H1 (cell line): Measurements from ENCODE around the gene OTOP3. TPM values are rescaled to one million over a fixed set of nuclear protein-coding genes. Genes with fewer than 3 reads are reported as not detected.

ENCODE experiments used
- CTCF ChIA-PET: fragments of 300-600 bp; sonication (Branson Sonifier 250); formaldehyde crosslinking; loops from one replicate; lab custom pipeline; 2021; ENCODE audit not compliant: partially characterized antibody; lab: Charles Lee
- POLR2A ChIA-PET: fragments of 300-600 bp; sonication (Branson Sonifier 250); formaldehyde crosslinking; loops from one replicate; lab custom pipeline; 2021; ENCODE audit warnings: inconsistent platforms; ENCODE audit not compliant: partially characterized antibody; lab: Charles Lee
- DNase-seq, 2 experiments: peaks; one replicate each; pipeline versions ENCODE4 v3.0.0 to v3.0.0-alpha.2; 2010 to 2022; ENCODE audit warnings: low spot score in 2 of 2, low read depth in 1 of 2, mixed read lengths in 1 of 2
- FAIRE-seq: peaks from 2 replicates; lab custom pipeline; 2011; peaks lifted over from hg19 to GRCh38; lab: Jason Lieb, UNC
- H2AFZ ChIP-seq: 2 replicates; pipeline ENCODE4 v1.8.1; 2012; ENCODE audit warnings: low read length, inconsistent platforms
- H2AK5ac ChIP-seq: 2 replicates; pipeline ENCODE4 v1.6.1; 2013; ENCODE audit warnings: low read depth, low read length
- H2BK120ac ChIP-seq: replicated peaks from 2 replicates; pipeline ENCODE3; 2013; ENCODE audit warnings: low read depth, low read length, inconsistent platforms
- H2BK12ac ChIP-seq: 2 replicates; pipeline ENCODE4 v1.6.1; 2013; ENCODE audit warnings: low read depth, low read length
- H2BK15ac ChIP-seq: 2 replicates; pipeline ENCODE4 v1.6.1; 2013; ENCODE audit warnings: low read length
- H2BK20ac ChIP-seq: 2 replicates; pipeline ENCODE4 v1.6.1; 2013; ENCODE audit warnings: low read length
- H2BK5ac ChIP-seq: 2 replicates; pipeline ENCODE4 v1.6.1; 2013; ENCODE audit warnings: low read depth, low read length
- H3K14ac ChIP-seq: 2 replicates; pipeline ENCODE4 v1.6.1; 2013; ENCODE audit warnings: inconsistent platforms; ENCODE audit not compliant: insufficient read length
- H3K18ac ChIP-seq: 2 replicates; pipeline ENCODE4 v1.6.1; 2013; ENCODE audit warnings: low read length; ENCODE audit errors: extremely low read depth
- H3K23ac ChIP-seq: 2 replicates; pipeline ENCODE4 v1.6.1; 2013; ENCODE audit warnings: inconsistent platforms; ENCODE audit not compliant: insufficient read length
- H3K23me2 ChIP-seq: 2 replicates; pipeline ENCODE4 v1.6.1; 2013; ENCODE audit warnings: low read depth, low read length
- H3K27ac ChIP-seq: 2 replicates; pipeline ENCODE4 v1.6.1; 2011; ENCODE audit warnings: low read depth, low read length, inconsistent platforms
- H3K27me3 ChIP-seq, 4 experiments: replicated peaks in 1 of 4; 1 replicate in 1 of 4; 2 replicates in 3 of 4; pipeline versions ENCODE4 v1.6.1 to v1.8.1; 2011 to 2013; ENCODE audit warnings: low read length in 3 of 4, mild to moderate bottlenecking in 3 of 4, inconsistent platforms in 2 of 4, mixed read lengths in 2 of 4, moderate library complexity in 1 of 4; ENCODE audit not compliant: control insufficient read depth in 3 of 4, insufficient read depth in 3 of 4; ENCODE audit errors: extremely low read depth in 1 of 4
- H3K36me3 ChIP-seq, 4 experiments: 2 replicates each; pipeline versions ENCODE4 v1.6.1 to v1.8.1; 2011 to 2013; ENCODE audit warnings: mild to moderate bottlenecking in 4 of 4, low read length in 3 of 4, moderate library complexity in 2 of 4, control low read depth in 1 of 4, inconsistent platforms in 1 of 4; ENCODE audit not compliant: insufficient read depth in 4 of 4, control insufficient read depth in 2 of 4
- H3K4ac ChIP-seq: replicated peaks from 2 replicates; pipeline ENCODE3; 2013; ENCODE audit warnings: low read length, low read depth, mixed read lengths, inconsistent platforms; ENCODE audit not compliant: insufficient read length
- H3K4me1 ChIP-seq, 4 experiments: replicated peaks in 1 of 4; 1 replicate in 1 of 4; 2 replicates in 3 of 4; pipeline versions ENCODE4 v1.6.1 to v1.8.1; 2011 to 2013; ENCODE audit warnings: low read length in 3 of 4, inconsistent platforms in 2 of 4, mixed read lengths in 1 of 4; ENCODE audit not compliant: insufficient read depth in 4 of 4, control insufficient read depth in 3 of 4
- H3K4me2 ChIP-seq, 2 experiments: 2 replicates each; pipeline versions ENCODE4 v1.6.1 to v1.8.1; 2011 to 2013; ENCODE audit warnings: low read depth in 2 of 2, low read length in 2 of 2, control low read depth in 1 of 2, inconsistent platforms in 1 of 2, mild to moderate bottlenecking in 1 of 2; ENCODE audit not compliant: insufficient read depth in 1 of 2
- H3K4me3 ChIP-seq, 4 experiments: fragments of 200-600, 300-600 bp in 1 of 4; sonication (generic), shearing (Covaris generic), sonication (Bioruptor Twin) in 1 of 4; 2 replicates each; pipeline versions ENCODE4 v1.5.1 to v1.8.1; 2011 to 2016; ENCODE audit warnings: low read length in 4 of 4, low read depth in 3 of 4, control low read depth in 2 of 4, inconsistent platforms in 2 of 4, mild to moderate bottlenecking in 2 of 4, mixed read lengths in 1 of 4, moderate library complexity in 1 of 4; ENCODE audit not compliant: insufficient read depth in 2 of 4; ENCODE audit errors: extremely low read depth in 1 of 4
- H3K56ac ChIP-seq: replicated peaks from 2 replicates; pipeline ENCODE3; 2013; ENCODE audit warnings: low read depth, mild to moderate bottlenecking, mixed read lengths, low read length, inconsistent platforms; ENCODE audit not compliant: insufficient read length
- H3K79me1 ChIP-seq: 2 replicates; pipeline ENCODE4 v1.6.1; 2013; ENCODE audit warnings: low read depth, low read length, control low read depth
- H3K79me2 ChIP-seq, 2 experiments: 2 replicates each; pipeline versions ENCODE4 v1.6.1 to v1.8.1; 2012 to 2013; ENCODE audit warnings: low read length in 2 of 2, mild to moderate bottlenecking in 2 of 2, inconsistent platforms in 1 of 2; ENCODE audit not compliant: insufficient read depth in 2 of 2, control insufficient read depth in 1 of 2
- H3K9ac ChIP-seq, 4 experiments: replicated peaks in 1 of 4; 1 replicate in 1 of 4; 2 replicates in 3 of 4; pipeline versions ENCODE4 v1.6.1 to v1.8.1; 2011 to 2013; ENCODE audit warnings: low read depth in 3 of 4, low read length in 3 of 4, control low read depth in 2 of 4, mild to moderate bottlenecking in 2 of 4, moderate library complexity in 2 of 4, inconsistent platforms in 1 of 4; ENCODE audit errors: extremely low read depth in 1 of 4
- H3K9me3 ChIP-seq, 2 experiments: 2 replicates each; pipeline versions ENCODE4 v1.6.1 to v1.8.1; 2012 to 2013; ENCODE audit warnings: mild to moderate bottlenecking in 2 of 2, moderate library complexity in 2 of 2, control low read depth in 1 of 2, inconsistent platforms in 1 of 2, low read depth in 1 of 2, low read length in 1 of 2, mixed read lengths in 1 of 2; ENCODE audit not compliant: insufficient read depth in 2 of 2
- H4K20me1 ChIP-seq, 2 experiments: replicated peaks in 1 of 2; 2 replicates each; pipeline versions ENCODE3 to v1.8.1; 2011 to 2013; ENCODE audit warnings: inconsistent platforms in 2 of 2, low read length in 2 of 2, mild to moderate bottlenecking in 1 of 2; ENCODE audit not compliant: insufficient read depth in 2 of 2, control insufficient read depth in 1 of 2
- H4K5ac ChIP-seq: 2 replicates; pipeline ENCODE4 v1.6.1; 2013; ENCODE audit warnings: low read length, low read depth, mixed read lengths, inconsistent platforms; ENCODE audit not compliant: insufficient read length
- H4K8ac ChIP-seq: 2 replicates; pipeline ENCODE4 v1.8.0; 2013; ENCODE audit warnings: mild to moderate bottlenecking, moderate library complexity, low read length, inconsistent platforms; ENCODE audit not compliant: insufficient read depth; ENCODE audit errors: extremely low read depth
- H4K91ac ChIP-seq: replicated peaks from 2 replicates; pipeline ENCODE3; 2013; ENCODE audit warnings: low read length, mixed read lengths, inconsistent platforms; ENCODE audit not compliant: insufficient read length
- CHD2 ChIP-seq: IDR thresholded peaks from 2 replicates; pipeline ENCODE4 v1.6.1; 2012; ENCODE audit warnings: low read length, improper control_type of control experiment
- EZH2 ChIP-seq: fragments of 200-600 bp; sonication (generic); IDR thresholded peaks from 2 replicates; pipeline ENCODE4 v1.7.1; 2012; ENCODE audit warnings: low read depth, mild to moderate bottlenecking, moderate library complexity, low read length, inconsistent platforms; ENCODE audit not compliant: severe bottlenecking
- GABPA ChIP-seq: IDR thresholded peaks from 2 replicates; pipeline ENCODE4 v1.6.1; 2011; ENCODE audit warnings: mild to moderate bottlenecking, low read length, moderate library complexity, borderline replicate concordance; ENCODE audit not compliant: insufficient read depth
- RBBP5 ChIP-seq: IDR thresholded peaks from 2 replicates; pipeline ENCODE4 v1.7.1; 2012; ENCODE audit warnings: low read depth, mild to moderate bottlenecking, inconsistent platforms, low read length, moderate library complexity, borderline replicate concordance
- RFX5 ChIP-seq: IDR thresholded peaks from 2 replicates; pipeline ENCODE4 v1.6.1; 2011; ENCODE audit warnings: low read depth, low read length, improper control_type of control experiment, borderline replicate concordance
- SIRT6 ChIP-seq: IDR thresholded peaks from one replicate; pipeline ENCODE4 v1.7.1; 2012; ENCODE audit warnings: low read length, inconsistent platforms
- SUZ12 ChIP-seq: fragments of 200-600 bp; sonication (generic); IDR thresholded peaks from 2 replicates; pipeline ENCODE4 v1.6.1; 2012; ENCODE audit warnings: mild to moderate bottlenecking, inconsistent platforms, low read length, moderate library complexity, mixed read lengths
- WGBS, 2 experiments: shearing (Covaris generic) in 1 of 2; methylation state at CpG; one replicate each; pipeline versions ENCODE4 v1.1.6 to v1.1.7; 2013 to 2015; ENCODE audit warnings: low lambda C conversion rate in 2 of 2, mixed read lengths in 2 of 2, inconsistent platforms in 1 of 2, low coverage in 1 of 2, missing lambda C conversion rate in 1 of 2; ENCODE audit not compliant: insufficient replicate concordance in 2 of 2, insufficient coverage in 1 of 2, insufficient read length in 1 of 2; ENCODE audit errors: extremely low coverage in 1 of 2, missing lambda C conversion rate in 1 of 2; 5-methylcytosine and 5-hydroxymethylcytosine counted together
- polyA plus RNA-seq, 7 experiments: library from polyadenylated mRNA; depleted of rRNA in 3 of 7; stranded (reverse) in 5 of 7; unstranded in 2 of 7; fragments of >200 nt in 5 of 7; fragments of 200-250 nt in 2 of 7; gene quantifications; 1 replicate in 5 of 7; 2 replicates in 1 of 7; 4 replicates in 1 of 7; pipeline versions ENCODE4 v1.2.1 to v1.2.3, GENCODE V29; 2011 to 2013; ENCODE audit warnings: missing spikeins in 2 of 7, mixed read lengths in 2 of 7
- total RNA-seq: library from RNA; stranded (reverse); fragmentation: NEBNext Ultra II Directional; extraction: Animal tissue kit (Norgen Biotek cat#: 25700); gene quantifications from 2 replicates; pipeline ENCODE4 v1.2.1, GENCODE V29; 2021

OTOP3 gene
- total and polyA plus RNA-seq, 2 of the 8 experiments (the other 6 are each of a cell fraction or from before 2014, with no cell fraction given): 0.05 TPM; not detected in 1

- no peak overlapping the region for H3K23ac ChIP-seq
- no peak for DNase-seq
- H2AFZ ChIP-seq: 0 out of 2 replicates have a peak overlapping the region, but pooled peaks have one; percentile 6
- TF ChIP-seq SIRT6 (no peak), EZH2 (peak; percentile 12), SUZ12 (0 out of 2 replicates have a peak, but pooled peaks have one; percentile 15), CHD2 (no peak), RFX5 (no peak), RBBP5 (no peak), GABPA (no peak)
- H3K4me2 ChIP-seq: peak overlapping the region; percentile 73 to 100
- no peak overlapping the region for H3K4ac ChIP-seq
- ChIA-PET POLR2A (interaction anchor here (1.6 kb wide), 1 partner anchor 31 kb away, joined by 4 read pairs; the partner anchor contains the start of gene MRPL58), CTCF (no interaction called here)
- H3K18ac ChIP-seq: peak overlapping the region; percentile 76; the same call in 1 of the 2 replicates
- 75% methylated on average over 14 of the region's 16 CpGs; no CpG with 5 or more reads in 1 of the 2 experiments for WGBS, 2 experiments
- no peak overlapping the region for H4K5ac ChIP-seq
- peak overlapping the region; percentile 70 to 90 (median 76) for H3K4me3 ChIP-seq
- 0 out of 2 replicates have a peak overlapping the region, but pooled peaks have one; percentile 20 for H2BK5ac ChIP-seq
- H4K8ac ChIP-seq: peak overlapping the region; percentile 86; the same call in 1 of the 2 replicates
- peak overlapping the region in 3 of 4 experiments; percentile 39 to 76 (median 72); a peak in 6 of 7 replicates for H3K9ac ChIP-seq
- H3K79me1 ChIP-seq: no peaks in the 10 kb centered on the region; the same call in 1 of the 2 replicates
- no peak overlapping the region for H2AK5ac ChIP-seq
- H3K36me3 ChIP-seq: no peaks in the 10 kb centered on the region
- H2BK15ac ChIP-seq: no peak overlapping the region; the same call in 1 of the 2 replicates
- H2BK20ac ChIP-seq: no peak overlapping the region
- no peaks in the 10 kb centered on the region for H4K20me1 ChIP-seq
- H2BK120ac ChIP-seq: no peak overlapping the region
- H3K4me1 ChIP-seq: peaks cover 4 to 7% (median 5%) of the 10 kb centered on the region in 4 experiments
- H3K27ac ChIP-seq: peak overlapping the region; percentile 55; the same call in 1 of the 2 replicates
- H3K27me3 ChIP-seq: peaks cover 0 to 2% (median 1%) of the 10 kb centered on the region in 4 experiments; a peak in 2 of 7 replicates
- peaks cover 8% of the 10 kb centered on the region; the same call in 1 of the 2 replicates for H3K23me2 ChIP-seq
- no peak overlapping the region for H3K14ac ChIP-seq
- H3K56ac ChIP-seq: no peak overlapping the region
- H3K9me3 ChIP-seq: no peaks in the 10 kb centered on the region
- peak overlapping the region; percentile 60 for H2BK12ac ChIP-seq
- no peak for FAIRE-seq
- no peaks in the 10 kb centered on the region for H3K79me2 ChIP-seq
- H4K91ac ChIP-seq: peak overlapping the region; percentile 48
These were observed 45.8 kb downstream of the OTOP3 start for GRCh38 chr17:74981318-74981978.
